Neural cell (in vitro differentiated cells): Measurements from ENCODE around the gene GPHB5. TPM values are rescaled to one million over a fixed set of nuclear protein-coding genes. Genes with fewer than 3 reads are reported as not detected.

Source experiments
- H2AFZ ChIP-seq: fragments of 200-600, 300-800 bp; sonication (generic), shearing (Covaris generic); 2 replicates; pipeline ENCODE4 v1.6.0; 2014; ENCODE audit warnings: low read depth, mild to moderate bottlenecking, antibody characterized with exemption, low read length, moderate library complexity
- H3F3A ChIP-seq: fragments of 200-600 bp; shearing (Covaris generic); 2 replicates; pipeline ENCODE4 v1.6.1; 2016; ENCODE audit warnings: mild to moderate bottlenecking, moderate library complexity, mixed read lengths, antibody characterized with exemption, low read length; ENCODE audit not compliant: insufficient read depth, poor library complexity, severe bottlenecking
- H3K27ac ChIP-seq: fragments of 200-600, 300-800 bp; sonication (generic), shearing (Covaris generic); 2 replicates; pipeline ENCODE4 v1.5.1; 2014; ENCODE audit warnings: mild to moderate bottlenecking, low read length, moderate library complexity
- H3K27me3 ChIP-seq: fragments of 300-800, 200-600 bp; sonication (generic), shearing (Covaris generic); 2 replicates; pipeline ENCODE4 v1.6.0; 2014; ENCODE audit warnings: mild to moderate bottlenecking, low read depth, low read length, moderate library complexity; ENCODE audit not compliant: insufficient read depth
- H3K36me3 ChIP-seq: fragments of 300-800, 200-600 bp; sonication (generic), shearing (Covaris generic); 2 replicates; pipeline ENCODE4 v1.5.1; 2014; ENCODE audit warnings: mild to moderate bottlenecking, antibody characterized with exemption, low read length, moderate library complexity; ENCODE audit not compliant: insufficient read depth
- H3K4me2 ChIP-seq: fragments of 300-800, 200-600 bp; sonication (generic), shearing (Covaris generic); 2 replicates; pipeline ENCODE4 v1.6.0; 2014; ENCODE audit warnings: mild to moderate bottlenecking, low read length
- H3K4me3 ChIP-seq: fragments of 300-800, 200-600 bp; sonication (generic), shearing (Covaris generic); 2 replicates; pipeline ENCODE4 v1.5.1; 2014; ENCODE audit warnings: mild to moderate bottlenecking, low read length, moderate library complexity
- H3K79me2 ChIP-seq: fragments of 200-600 bp; shearing (Covaris generic); replicated peaks from 2 replicates; pipeline ENCODE4 v1.6.0; 2014; ENCODE audit warnings: mild to moderate bottlenecking, low read length, moderate library complexity; ENCODE audit not compliant: insufficient read depth
- H3K9ac ChIP-seq: fragments of 300-800, 200-600 bp; sonication (generic), shearing (Covaris generic); 2 replicates; pipeline ENCODE4 v1.6.1; 2016; ENCODE audit warnings: mild to moderate bottlenecking, low read length, mixed read lengths
- H3K9me2 ChIP-seq: fragments of 200-600 bp; shearing (Covaris generic); 2 replicates; pipeline ENCODE4 v1.6.1; 2016; ENCODE audit warnings: mild to moderate bottlenecking, low read length, mixed read lengths; ENCODE audit not compliant: insufficient read depth
- H3K9me3 ChIP-seq: fragments of 200-600, 300-800 bp; sonication (generic), shearing (Covaris generic); 2 replicates; pipeline ENCODE4 v1.6.1; 2016; ENCODE audit warnings: mild to moderate bottlenecking, mixed run types, low read length, moderate library complexity, mixed read lengths
- H4K20me1 ChIP-seq: fragments of 200-600 bp; shearing (Covaris generic); 2 replicates; pipeline ENCODE4 v1.6.1; 2016; ENCODE audit warnings: mild to moderate bottlenecking, mixed run types; ENCODE audit not compliant: insufficient read depth
- EP300 ChIP-seq: fragments of 450-650 bp; conservative IDR thresholded peaks from 2 replicates; pipeline ENCODE4 v1.6.1; 2014; ENCODE audit warnings: antibody characterized with exemption, mild to moderate bottlenecking, moderate library complexity; ENCODE audit not compliant: poor library complexity, severe bottlenecking
- EZH2 ChIP-seq: fragments of 200-600, 300-800 bp; shearing (Covaris generic), sonication (generic); IDR thresholded peaks from 2 replicates; pipeline ENCODE4 v1.6.1; 2014; ENCODE audit warnings: antibody characterized with exemption, low read length, borderline replicate concordance, mild to moderate bottlenecking; ENCODE audit not compliant: insufficient read depth, poor library complexity, severe bottlenecking
- MXI1 ChIP-seq: fragments of 450-650 bp; conservative IDR thresholded peaks from 2 replicates; pipeline ENCODE4 v1.6.1; 2014; ENCODE audit warnings: antibody characterized with exemption, mild to moderate bottlenecking; ENCODE audit not compliant: poor library complexity, severe bottlenecking
- POLR2AphosphoS5 ChIP-seq: IDR thresholded peaks from 2 replicates; pipeline ENCODE4 v1.6.1; 2012
- RAD21 ChIP-seq: fragments of 450-650 bp; conservative IDR thresholded peaks from 2 replicates; pipeline ENCODE4 v1.6.1; 2014; ENCODE audit warnings: antibody characterized with exemption, mild to moderate bottlenecking, moderate library complexity
- REST ChIP-seq: IDR thresholded peaks from 2 replicates; pipeline ENCODE4 v1.6.1; 2012; ENCODE audit warnings: borderline replicate concordance
- SMC3 ChIP-seq: fragments of 450-650 bp; conservative IDR thresholded peaks from 2 replicates; pipeline ENCODE4 v1.6.1; 2014; ENCODE audit warnings: antibody characterized with exemption, mild to moderate bottlenecking, moderate library complexity; ENCODE audit not compliant: poor library complexity
- TAF1 ChIP-seq: IDR thresholded peaks from 2 replicates; pipeline ENCODE4 v1.6.1; 2012; ENCODE audit warnings: low read depth
- polyA plus RNA-seq: library from polyadenylated mRNA; depleted of rRNA; stranded (reverse); fragments of >200 nt; gene quantifications from 2 replicates; pipeline ENCODE4 v1.2.3, GENCODE V29; 2014
- TF ChIP-seq, protein P1 (sequence below): fragments of 450-650 bp; IDR thresholded peaks from 2 replicates; pipeline ENCODE4 v1.5.1; 2014; ENCODE audit warnings: antibody characterized with exemption, mild to moderate bottlenecking, moderate library complexity; ENCODE audit not compliant: poor library complexity, severe bottlenecking

GPHB5 gene
- polyA plus RNA-seq, 1 donor from 2014 or later, result not detected

- no peaks in the 10 kb centered on the region for H4K20me1 ChIP-seq
- no peaks in the 10 kb centered on the region for H3K36me3 ChIP-seq
- H3K27ac ChIP-seq, result no peak overlapping the region
- no peak overlapping the region for H3K4me3 ChIP-seq
- peaks cover 7% of the 10 kb centered on the region for H3F3A ChIP-seq
- no peaks in the 10 kb centered on the region for H3K9me2 ChIP-seq
- H3K27me3 ChIP-seq, result no peaks in the 10 kb centered on the region
- H3K4me2 ChIP-seq, result no peak overlapping the region
- no peak overlapping the region for H3K9ac ChIP-seq
- no peak overlapping the region for H2AFZ ChIP-seq
- TF ChIP-seq, protein P1, sequence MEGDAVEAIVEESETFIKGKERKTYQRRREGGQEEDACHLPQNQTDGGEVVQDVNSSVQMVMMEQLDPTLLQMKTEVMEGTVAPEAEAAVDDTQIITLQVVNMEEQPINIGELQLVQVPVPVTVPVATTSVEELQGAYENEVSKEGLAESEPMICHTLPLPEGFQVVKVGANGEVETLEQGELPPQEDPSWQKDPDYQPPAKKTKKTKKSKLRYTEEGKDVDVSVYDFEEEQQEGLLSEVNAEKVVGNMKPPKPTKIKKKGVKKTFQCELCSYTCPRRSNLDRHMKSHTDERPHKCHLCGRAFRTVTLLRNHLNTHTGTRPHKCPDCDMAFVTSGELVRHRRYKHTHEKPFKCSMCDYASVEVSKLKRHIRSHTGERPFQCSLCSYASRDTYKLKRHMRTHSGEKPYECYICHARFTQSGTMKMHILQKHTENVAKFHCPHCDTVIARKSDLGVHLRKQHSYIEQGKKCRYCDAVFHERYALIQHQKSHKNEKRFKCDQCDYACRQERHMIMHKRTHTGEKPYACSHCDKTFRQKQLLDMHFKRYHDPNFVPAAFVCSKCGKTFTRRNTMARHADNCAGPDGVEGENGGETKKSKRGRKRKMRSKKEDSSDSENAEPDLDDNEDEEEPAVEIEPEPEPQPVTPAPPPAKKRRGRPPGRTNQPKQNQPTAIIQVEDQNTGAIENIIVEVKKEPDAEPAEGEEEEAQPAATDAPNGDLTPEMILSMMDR, result no peak
- TF ChIP-seq MXI1 (no peak), REST (no peak), RAD21 (no peak), TAF1 (no peak), EZH2 (no peak), EP300 (no peak), POLR2AphosphoS5 (no peak), SMC3 (no peak)
- no peaks in the 10 kb centered on the region for H3K79me2 ChIP-seq
- H3K9me3 ChIP-seq, result no peaks in the 10 kb centered on the region
These were observed 39.1 kb upstream of the GPHB5 start for GRCh38 chr14:63357841-63358240.

- H3K9ac ChIP-seq, result no peak overlapping the region
- H4K20me1 ChIP-seq, result no peaks in the 10 kb centered on the region
- no peak overlapping the region for H3K4me2 ChIP-seq
- H3K4me3 ChIP-seq, result no peak overlapping the region
- no peaks in the 10 kb centered on the region for H3K79me2 ChIP-seq
- no peaks in the 10 kb centered on the region for H3K36me3 ChIP-seq
- no peaks in the 10 kb centered on the region for H3K9me3 ChIP-seq
- H3K27me3 ChIP-seq, result no peaks in the 10 kb centered on the region
- no peak overlapping the region for H2AFZ ChIP-seq
- H3K27ac ChIP-seq, result no peak overlapping the region
- H3F3A ChIP-seq, result no peaks in the 10 kb centered on the region
- TF ChIP-seq RAD21 (no peak), MXI1 (no peak), TAF1 (no peak), SMC3 (no peak)
- TF ChIP-seq, protein P1, result no peak
- no peaks in the 10 kb centered on the region for H3K9me2 ChIP-seq
These were observed 27.1 kb upstream of the GPHB5 start for GRCh38 chr14:63345826-63346225.
